B cell (primary cell): ENCODE measurements around the gene RUNDC3A. TPM values are rescaled to one million over a fixed set of nuclear protein-coding genes. Genes with fewer than 3 reads are reported as not detected.

Source experiments
- ATAC-seq: fragments of 200-7000 bp; cut with Tn5 transposase; one replicate; pipeline ENCODE4 v1.10.0; 2021; ENCODE audit warnings: low read depth, mild to moderate bottlenecking, moderate number of reproducible peaks, moderate library complexity
- CTCF ChIA-PET: fragments of 350-600 bp; sonication (Branson Sonifier 250); formaldehyde crosslinking; loops from one replicate; lab custom pipeline; 2021; ENCODE audit warnings: antibody characterized with exemption, inconsistent platforms; lab: Charles Lee
- POLR2A ChIA-PET: fragments of 350-600 bp; sonication (Branson Sonifier 250); formaldehyde crosslinking; loops from one replicate; lab custom pipeline; 2021; ENCODE audit warnings: antibody characterized with exemption; lab: Charles Lee
- DNase-seq: peaks from one replicate; pipeline ENCODE4 v3.0.0; 2013
- H2AFZ ChIP-seq: 2 replicates; pipeline ENCODE4 v1.6.1; 2012; ENCODE audit warnings: mild to moderate bottlenecking, low read depth, low read length; ENCODE audit not compliant: insufficient read depth, poor library complexity, severe bottlenecking
- H3K27ac ChIP-seq, 2 donors: 1 replicate in 1 of 2; 2 replicates in 1 of 2; pipeline ENCODE4 v1.5.1; 2012 to 2013; ENCODE audit warnings: low read length in 2 of 2, mild to moderate bottlenecking in 2 of 2, moderate library complexity in 1 of 2
- H3K27me3 ChIP-seq, 4 experiments: fragments of 200-600 bp in 1 of 4; sonication (generic) in 1 of 4; replicated peaks in 1 of 4; 1 replicate in 2 of 4; 2 replicates in 2 of 4; pipeline versions ENCODE4 v1.6.1 to v1.7.0; 2013 to 2016; ENCODE audit warnings: low read length in 3 of 4, mild to moderate bottlenecking in 2 of 4, mixed read lengths in 1 of 4, moderate library complexity in 1 of 4; ENCODE audit not compliant: insufficient read depth in 4 of 4, control insufficient read depth in 3 of 4; ENCODE audit errors: control extremely low read depth in 1 of 4
- H3K36me3 ChIP-seq, 2 experiments: replicated peaks in 1 of 2; 1 replicate in 1 of 2; 2 replicates in 1 of 2; pipeline versions ENCODE4 v1.6.1 to v1.7.1; 2013; ENCODE audit warnings: low read length in 1 of 2; ENCODE audit not compliant: insufficient read depth in 2 of 2, control insufficient read depth in 1 of 2; ENCODE audit errors: control extremely low read depth in 1 of 2, extremely low read depth in 1 of 2
- H3K4me1 ChIP-seq, 2 donors: fragments of 200-600 bp in 1 of 2; sonication (generic) in 1 of 2; 1 replicate in 1 of 2; 2 replicates in 1 of 2; pipeline versions ENCODE4 v1.5.1 to v1.6.1; 2013 to 2017; ENCODE audit warnings: low read length in 2 of 2; ENCODE audit not compliant: control insufficient read depth in 2 of 2, insufficient read depth in 2 of 2
- H3K4me2 ChIP-seq: replicated peaks from 2 replicates; pipeline ENCODE3; 2012; ENCODE audit warnings: mild to moderate bottlenecking, low read depth, low read length; ENCODE audit not compliant: poor library complexity, severe bottlenecking
- H3K4me3 ChIP-seq, 5 experiments: fragments of 200-600 bp in 1 of 5; sonication (generic) in 1 of 5; 1 replicate in 3 of 5; 2 replicates in 2 of 5; pipeline versions ENCODE4 v1.5.1 to v1.7.0; 2011 to 2016; ENCODE audit warnings: low read length in 4 of 5, mild to moderate bottlenecking in 4 of 5, low read depth in 2 of 5, control low read depth in 1 of 5, moderate library complexity in 1 of 5; ENCODE audit not compliant: insufficient read depth in 1 of 5; ENCODE audit errors: control extremely low read depth in 1 of 5, extremely low read depth in 1 of 5
- H3K79me2 ChIP-seq: fragments of 200-600 bp; sonication (generic); one replicate; pipeline ENCODE4 v1.6.0; 2016; ENCODE audit warnings: low read length; ENCODE audit not compliant: control insufficient read depth, insufficient read depth
- H3K9ac ChIP-seq: fragments of 200-600 bp; sonication (generic); 2 replicates; pipeline ENCODE4 v1.6.1; 2017; ENCODE audit warnings: mild to moderate bottlenecking, low read length, moderate library complexity
- H3K9me3 ChIP-seq, 3 donors: one replicate each; pipeline versions ENCODE4 v1.6.1 to v1.7.1; 2013; ENCODE audit warnings: low read length in 2 of 3; ENCODE audit not compliant: control insufficient read depth in 2 of 3, insufficient read depth in 1 of 3; ENCODE audit errors: control extremely low read depth in 1 of 3
- H4K20me1 ChIP-seq: 2 replicates; pipeline ENCODE4 v1.6.0; 2012; ENCODE audit warnings: mild to moderate bottlenecking, low read length; ENCODE audit not compliant: insufficient read depth, control insufficient read depth, poor library complexity, severe bottlenecking
- H3K27ac Mint-ChIP-seq: one replicate; pipeline ENCODE4 v1.8.0; 2021; ENCODE audit warnings: mixed read lengths
- H3K27me3 Mint-ChIP-seq: one replicate; pipeline ENCODE4 v1.8.0; 2021; ENCODE audit warnings: mixed read lengths
- H3K4me1 Mint-ChIP-seq: one replicate; pipeline ENCODE4 v1.8.0; 2021; ENCODE audit warnings: mixed read lengths
- H3K4me3 Mint-ChIP-seq: one replicate; pipeline ENCODE4 v1.8.0; 2021; ENCODE audit warnings: mixed read lengths
- H3K9me3 Mint-ChIP-seq: one replicate; pipeline ENCODE4 v1.8.0; 2022; ENCODE audit warnings: mixed read lengths; ENCODE audit not compliant: insufficient read depth
- CTCF ChIP-seq: fragments of 200-600 bp; IDR thresholded peaks from one replicate; pipeline ENCODE4 v1.8.0; 2022; ENCODE audit warnings: antibody characterized with exemption, mild to moderate bottlenecking
- EZH2 ChIP-seq: IDR thresholded peaks from 2 replicates; pipeline ENCODE4 v1.6.1; 2012; ENCODE audit warnings: borderline replicate concordance, low read depth, mild to moderate bottlenecking, moderate library complexity, low read length; ENCODE audit not compliant: insufficient read depth, poor library complexity, severe bottlenecking
- WGBS: methylation state at CpG from one replicate; pipeline ENCODE4 v1.1.5; 2013; ENCODE audit warnings: missing lambda C conversion rate; ENCODE audit not compliant: insufficient coverage; 5-methylcytosine and 5-hydroxymethylcytosine counted together
- intact Hi-C: fragments of 100-400 bp; cut with micrococcal nuclease; formaldehyde crosslinking; loops from one replicate; pipeline ENCODE4 v1.10.0; 2022
- polyA plus RNA-seq: library from polyadenylated mRNA; depleted of rRNA; stranded (reverse); fragments of >200 nt; gene quantifications from 2 replicates; pipeline ENCODE4 v1.2.3, GENCODE V29; 2012
- total RNA-seq, 2 donors: library from RNA; stranded (reverse); fragments of 120-200 nt in 1 of 2; gene quantifications; 1 replicate in 1 of 2; 2 replicates in 1 of 2; pipeline versions ENCODE4 v1.2.3 to v1.2.4, GENCODE V29; 2013 to 2022

The RUNDC3A gene
- total and polyA plus RNA-seq, 2 donors (not counting 1 experiment from before 2014, with no cell fraction given): 0.19 TPM; not detected in 1

GRCh38 chr17:44311562-44312181 lies 3.3 kb downstream of the RUNDC3A start:
- Histone ChIP-seq H3K4me1 (peaks cover 39 to 43% of the 10 kb centered on the region in 2 donors), H3K36me3 (no peaks in the 10 kb centered on the region), H3K79me2 (no peaks in the 10 kb centered on the region), H3K27ac (no peak overlapping the region), H3K27me3 (peaks cover 0 to 64% (median 30%) of the 10 kb centered on the region in 4 experiments), H3K4me2 (no peak overlapping the region), H2AFZ (no peak overlapping the region), H3K4me3 (no peak overlapping the region), H3K9ac (no peak overlapping the region), H4K20me1 (no peaks in the 10 kb centered on the region), H3K9me3 (peaks cover 0 to 28% (median 0%) of the 10 kb centered on the region in 3 donors)
- ATAC-seq: no peak
- ChIA-PET POLR2A (no interaction called here), CTCF (no interaction called here)
- no peak for TF ChIP-seq CTCF
- no peak for TF ChIP-seq EZH2
- no peak for DNase-seq
- no CpG with 5 or more reads among the region's 5 CpGs for WGBS
- Mint-ChIP-seq H3K27ac (no peak overlapping the region), H3K27me3 (peaks cover 41% of the 10 kb centered on the region), H3K9me3 (no peaks in the 10 kb centered on the region), H3K4me3 (no peak overlapping the region), H3K4me1 (peaks cover 30% of the 10 kb centered on the region)
- intact Hi-C loops: no loop called here

- Mint-ChIP-seq H3K27ac (peak overlapping the region; percentile 22), H3K4me3 (peak overlapping the region; percentile 35), H3K27me3 (peaks cover 39% of the 10 kb centered on the region), H3K9me3 (peaks cover 5% of the 10 kb centered on the region), H3K4me1 (peaks cover 29% of the 10 kb centered on the region)
- Histone ChIP-seq H3K36me3 (no peaks in the 10 kb centered on the region), H3K79me2 (no peaks in the 10 kb centered on the region), H3K4me1 (peaks cover 38% of the 10 kb centered on the region in 2 donors), H3K4me2 (no peak overlapping the region), H3K27ac (no peak overlapping the region), H3K9ac (no peak overlapping the region), H3K4me3 (no peak overlapping the region), H3K27me3 (peaks cover 0 to 63% (median 26%) of the 10 kb centered on the region in 4 experiments), H2AFZ (no peak overlapping the region), H4K20me1 (no peaks in the 10 kb centered on the region), H3K9me3 (peaks cover 0 to 29% (median 0%) of the 10 kb centered on the region in 3 donors)
- 93% methylated on average over 10 of the region's 17 CpGs for WGBS
- intact Hi-C loops: no loop called here
- ATAC-seq: no peak
- TF ChIP-seq EZH2: no peak
- TF ChIP-seq CTCF: no peak
- DNase-seq: no peak
- ChIA-PET CTCF (interaction anchor here (1.0 kb wide), 1 partner anchor 51 kb away, joined by 3 read pairs; the partner anchor contains the start of gene FAM171A2), POLR2A (no interaction called here)
Observed at GRCh38 chr17:44312396-44313104, 4.1 kb downstream of the RUNDC3A start.
